Measurements from ENCODE around the gene FBN1.

Gene FBN1

GRCh38 chr15:48366584-48367312, 278.8 kb downstream of the FBN1 start:
- no peak for DNase-seq (ENCODE audit: low spot score)

- DNase-seq (ENCODE audit: low spot score) = no peak
Measured at GRCh38 chr15:48365575-48365974, 279.9 kb downstream of the FBN1 start.

GRCh38 chr15:48363474-48363873, 282.0 kb downstream of the FBN1 start:
- DNase-seq (ENCODE audit: low spot score) = no peak

- no peak for DNase-seq (ENCODE audit: low spot score)
Measured at GRCh38 chr15:48361685-48362084, 283.8 kb downstream of the FBN1 start.

- DNase-seq (ENCODE audit: low spot score) = no peak
Measured at GRCh38 chr15:48360841-48361240, 284.7 kb downstream of the FBN1 start.
